Panc1 (cell line): ENCODE results near the gene HNRNPH2.

ENCODE experiments used
- CTCF ChIP-seq: fragments of 450-650 bp; IDR thresholded peaks from 2 replicates; pipeline ENCODE4 v1.5.1; 2017; ENCODE audit warnings: mild to moderate bottlenecking
- POLR2AphosphoS5 ChIP-seq: IDR thresholded peaks from 2 replicates; pipeline ENCODE4 v1.6.1; 2012; ENCODE audit warnings: mild to moderate bottlenecking, low read depth, low read length, moderate library complexity
- REST ChIP-seq, 2 experiments: IDR thresholded peaks; 2 replicates each; pipeline ENCODE4 v1.6.1; 2011 to 2012; ENCODE audit warnings: low read depth in 2 of 2, control low read depth in 1 of 2, low read length in 1 of 2, mild to moderate bottlenecking in 1 of 2, moderate library complexity in 1 of 2; ENCODE audit not compliant: insufficient read depth in 1 of 2
- SIN3A ChIP-seq: IDR thresholded peaks from 2 replicates; pipeline ENCODE4 v1.6.1; 2012; ENCODE audit warnings: low read depth, mild to moderate bottlenecking, low read length, moderate library complexity, borderline replicate concordance; ENCODE audit not compliant: insufficient read depth
- TCF7L2 ChIP-seq: IDR thresholded peaks from 2 replicates; pipeline ENCODE4 v1.6.1; 2011; ENCODE audit warnings: mild to moderate bottlenecking, low read depth, low read length, inconsistent platforms

GRCh38 chrX:101452056-101452455 lies 44.0 kb downstream of the HNRNPH2 start:
- TF ChIP-seq CTCF (no peak), SIN3A (no peak), TCF7L2 (no peak), POLR2AphosphoS5 (no peak), REST (IDR thresholded peaks at IDR 0.05; ENCODE audit: insufficient read depth in 1 of 2, low read depth in 2 of 2, low read length in 1 of 2) (no peak)
